Skeletal muscle cell (primary cell): Measurements from ENCODE around the gene SNCAIP.
"Not testable (repeated sequence)": the region's sequence is repeated elsewhere in the genome, so short reads cannot be mapped to it uniquely, and the experiment has no call there.

Source experiments
- DNase-seq: peaks from one replicate; pipeline ENCODE4 v3.0.0-alpha.2; 2010; ENCODE audit warnings: low read depth
- H3K4me3 ChIP-seq: 2 replicates; pipeline ENCODE4 v1.5.1; 2011; ENCODE audit warnings: low read depth, mild to moderate bottlenecking, control low read depth, low read length, moderate library complexity

Gene SNCAIP

DNA sequence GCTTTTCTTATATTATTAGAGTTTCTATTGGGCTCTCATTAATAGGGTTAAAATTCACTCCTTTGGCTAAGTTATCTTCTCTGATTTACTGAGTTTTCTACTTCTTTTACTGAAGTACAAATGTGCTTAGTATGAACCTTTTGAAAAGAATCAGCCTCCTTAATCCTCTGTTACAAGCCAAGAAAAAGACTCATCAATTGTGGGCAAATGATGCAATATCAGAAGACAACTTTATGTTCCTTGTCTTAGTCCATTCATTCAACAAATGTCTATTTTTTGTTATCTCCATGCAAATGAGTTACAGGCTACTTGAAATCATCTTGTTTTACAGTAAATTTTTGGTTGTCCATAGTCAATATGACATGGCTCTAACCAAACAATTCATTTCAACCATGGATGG is 40.3 kb downstream of the SNCAIP start:
- no peak overlapping the region for H3K4me3 ChIP-seq
- peak; percentile 55 for DNase-seq

GRCh38 chr5:122353361-122353760 is 41.3 kb downstream of the SNCAIP start:
- not testable (repeated sequence) for DNase-seq, H3K4me3 ChIP-seq

GRCh38 chr5:122354293-122354692 is 42.3 kb downstream of the SNCAIP start:
- no peak for DNase-seq
- H3K4me3 ChIP-seq: no peak overlapping the region

DNA sequence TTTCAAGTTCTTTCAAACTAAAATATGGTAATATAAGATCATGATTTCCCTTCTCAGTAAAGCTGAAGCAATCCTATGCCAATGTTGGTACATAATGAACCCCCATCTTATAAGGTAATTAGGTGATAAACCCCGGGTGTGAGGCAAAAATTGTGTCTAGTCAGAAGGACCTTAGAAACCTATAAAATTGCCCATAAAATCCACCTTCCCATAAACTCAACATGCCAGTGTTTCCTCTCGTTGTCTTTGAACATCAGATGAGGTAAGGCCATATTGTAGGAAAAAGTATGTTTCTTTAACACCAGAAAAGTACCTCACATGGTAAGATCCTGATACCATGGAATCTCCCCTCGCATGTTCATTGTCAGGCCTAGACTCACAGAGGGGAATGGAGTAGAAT is 43.3 kb downstream of the SNCAIP start:
- no peak overlapping the region for H3K4me3 ChIP-seq
- DNase-seq: no peak

DNA sequence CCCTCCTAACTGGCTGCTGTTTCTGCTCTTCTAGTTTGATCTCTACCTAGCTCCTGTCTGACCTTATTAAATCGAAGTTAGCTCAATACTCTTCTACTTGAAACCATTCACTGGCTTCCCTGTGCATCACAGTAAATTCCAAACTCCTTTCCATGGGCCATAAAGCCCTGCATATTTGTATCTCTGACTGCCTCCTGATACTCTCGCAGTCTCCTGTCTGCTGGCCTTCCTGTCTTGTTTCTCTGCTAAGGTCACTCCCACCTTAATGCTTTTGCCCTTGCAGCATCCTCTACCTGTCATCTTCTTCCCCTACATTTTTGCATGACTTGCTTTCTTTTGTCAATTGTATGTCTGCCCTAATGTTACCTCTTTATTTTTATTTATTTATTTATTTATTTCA is 44.8 kb downstream of the SNCAIP start:
- DNase-seq: no peak
- no peak overlapping the region for H3K4me3 ChIP-seq

DNA sequence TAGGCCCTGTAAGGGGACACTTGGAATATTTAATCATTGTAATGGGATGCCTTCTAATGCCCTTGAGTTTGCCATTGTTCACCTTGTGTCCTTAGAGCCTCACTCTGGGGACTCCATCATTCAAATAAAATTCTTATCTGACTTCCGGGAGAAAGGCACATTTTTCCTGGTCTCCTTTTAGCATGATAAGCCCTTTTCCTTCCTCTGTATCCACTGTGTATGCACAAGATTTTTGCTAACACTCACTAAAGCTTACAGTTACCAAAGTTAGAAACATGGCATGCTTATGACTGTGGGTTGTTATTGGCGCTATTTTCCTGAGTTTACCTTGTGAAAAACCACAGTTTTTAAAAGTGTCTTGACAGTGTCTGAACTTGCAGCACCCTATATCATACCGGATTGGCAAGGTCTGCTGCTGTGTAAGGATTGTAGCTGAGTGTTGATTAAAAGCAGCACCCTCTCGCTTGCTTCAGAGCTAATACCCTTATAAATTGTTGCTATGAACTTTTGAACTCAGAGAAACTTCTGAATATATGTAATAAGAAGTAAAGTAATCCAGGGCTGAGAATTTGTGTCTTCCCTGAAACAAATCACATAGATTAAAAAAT is 46.4 kb downstream of the SNCAIP start:
- no peak overlapping the region for H3K4me3 ChIP-seq
- DNase-seq: no peak

- no peak overlapping the region for H3K4me3 ChIP-seq
- DNase-seq: no peak
Observed at GRCh38 chr5:122362361-122362760, 50.3 kb downstream of the SNCAIP start.

- H3K4me3 ChIP-seq: no peak overlapping the region
- no peak for DNase-seq
Observed at GRCh38 chr5:122363623-122364022, 51.6 kb downstream of the SNCAIP start.

DNA sequence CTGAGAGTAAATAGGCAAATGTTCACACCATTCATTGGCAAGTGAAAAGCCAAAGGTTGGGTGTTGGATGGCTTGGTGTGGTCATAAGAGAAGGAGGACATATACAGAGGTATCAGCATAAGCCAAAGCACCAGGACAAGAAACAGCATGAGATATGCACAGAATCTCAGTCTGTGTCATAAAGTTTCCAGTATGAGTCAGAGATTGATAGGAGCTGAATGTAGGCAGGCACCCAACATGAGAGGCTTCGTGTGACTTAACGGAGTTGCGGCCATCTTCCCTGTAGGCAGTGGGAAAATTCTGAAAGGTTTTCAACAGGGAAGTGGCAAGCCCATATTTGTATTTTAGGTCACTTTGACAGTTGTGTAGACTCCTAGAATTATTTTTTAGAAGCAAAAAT is 54.5 kb downstream of the SNCAIP start:
- no peak overlapping the region for H3K4me3 ChIP-seq
- no peak for DNase-seq

- DNase-seq: no peak
- H3K4me3 ChIP-seq: no peak overlapping the region
Observed at GRCh38 chr5:122367456-122367855, 55.4 kb downstream of the SNCAIP start.

DNA sequence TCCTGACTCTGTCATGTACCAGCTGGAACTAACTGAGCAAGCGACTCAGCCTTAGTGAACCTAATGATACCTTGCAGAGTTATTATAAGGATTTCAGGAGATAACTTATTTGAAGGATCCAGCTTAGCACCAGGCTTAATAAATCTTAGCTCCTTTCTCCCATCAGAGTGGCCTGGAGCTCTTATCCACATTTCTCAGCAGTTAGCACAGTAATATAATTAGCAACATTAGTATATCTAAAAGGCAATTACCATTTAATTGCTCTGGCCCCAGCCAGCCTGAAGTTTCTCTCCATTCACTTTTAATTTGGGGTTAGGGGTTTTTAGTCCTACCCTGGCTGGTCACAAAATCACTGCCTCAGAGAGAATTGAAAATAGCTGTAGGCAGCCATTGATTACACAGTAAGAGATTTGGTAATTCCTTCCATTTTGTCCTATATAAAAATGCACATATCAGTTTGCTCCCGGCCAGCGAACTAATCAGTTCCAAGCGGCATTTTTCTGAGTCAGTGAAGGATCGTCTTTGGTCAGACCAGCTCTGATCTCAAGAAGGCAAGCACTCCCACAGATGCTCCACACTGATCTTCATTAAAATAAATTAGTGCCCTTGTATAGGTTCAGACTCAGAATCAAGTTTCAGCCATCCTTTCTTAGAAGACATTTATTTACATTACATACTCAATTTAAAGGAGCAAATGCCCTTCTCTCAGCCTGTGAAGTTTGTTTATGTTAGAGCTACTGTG is 56.6 kb downstream of the SNCAIP start:
- DNase-seq: no peak

DNA sequence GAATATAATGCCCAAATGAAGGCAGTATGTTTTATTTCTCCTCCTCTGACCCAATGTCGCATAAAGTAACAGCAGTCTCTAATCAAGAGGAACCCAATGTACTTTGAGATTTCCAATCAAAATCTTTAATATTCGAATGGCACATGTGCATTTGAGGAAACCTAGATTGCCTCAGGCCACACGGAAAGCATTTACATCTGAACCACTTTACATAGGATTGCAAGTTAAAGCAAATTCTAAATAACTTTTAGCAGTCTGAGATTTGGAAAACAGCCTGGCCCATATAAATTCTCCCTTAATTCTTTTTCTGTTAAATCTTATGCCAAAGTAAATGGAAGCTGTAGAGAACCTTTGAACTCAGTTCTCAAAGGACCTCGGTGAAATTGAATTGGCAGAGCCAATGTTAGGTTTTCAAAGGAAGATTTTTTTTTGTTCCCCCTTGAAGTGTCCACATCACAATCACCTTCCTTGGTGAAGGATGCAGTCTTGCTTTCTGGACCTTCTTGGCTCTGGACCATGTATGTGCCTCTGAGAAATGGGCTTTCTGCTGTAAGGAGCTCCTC is 57.3 kb downstream of the SNCAIP start:
- DNase-seq: no peak
- H3K4me3 ChIP-seq: no peak overlapping the region

More for the DNA sequence above, 56.6 kb downstream of the SNCAIP start:
- H3K4me3 ChIP-seq: no peak overlapping the region

DNA sequence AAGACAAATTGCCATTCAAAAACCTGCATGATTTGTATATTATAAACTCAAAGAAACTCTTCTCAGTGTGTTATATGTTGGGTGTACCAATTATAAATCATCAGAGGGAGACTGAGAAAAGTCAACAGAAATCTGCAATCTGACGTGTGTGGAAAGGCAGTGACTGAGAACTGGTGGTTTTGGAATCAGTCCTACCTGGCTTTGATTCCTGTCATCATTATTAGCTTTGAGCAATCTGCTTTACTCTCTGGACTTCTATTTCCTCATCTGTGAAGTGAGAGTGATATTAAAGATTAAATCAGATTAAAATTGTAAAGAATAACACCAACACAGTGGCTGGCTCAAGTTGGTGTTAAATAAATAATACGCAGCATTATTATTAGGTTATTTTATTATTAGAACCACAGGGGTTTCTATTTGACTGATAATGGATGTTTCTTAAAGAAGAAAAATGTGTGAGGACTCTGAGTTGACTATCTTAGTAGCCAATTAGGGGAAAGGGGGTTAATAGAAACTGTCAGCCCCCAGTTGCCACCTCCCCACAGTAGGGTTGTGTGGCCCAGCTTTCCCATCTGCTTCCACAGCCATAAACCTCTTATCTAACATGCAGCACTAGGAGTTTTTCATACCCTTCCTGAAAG is 59.6 kb downstream of the SNCAIP start:
- H3K4me3 ChIP-seq: no peak overlapping the region
- no peak for DNase-seq

GRCh38 chr5:122374110-122374509 is 62.1 kb downstream of the SNCAIP start:
- no peak for DNase-seq

GRCh38 chr5:122375801-122376200 is 63.8 kb downstream of the SNCAIP start:
- no peak overlapping the region for H3K4me3 ChIP-seq
- DNase-seq: no peak

More at GRCh38 chr5:122374110-122374509, 62.1 kb downstream of the SNCAIP start:
- H3K4me3 ChIP-seq: no peak overlapping the region

DNA sequence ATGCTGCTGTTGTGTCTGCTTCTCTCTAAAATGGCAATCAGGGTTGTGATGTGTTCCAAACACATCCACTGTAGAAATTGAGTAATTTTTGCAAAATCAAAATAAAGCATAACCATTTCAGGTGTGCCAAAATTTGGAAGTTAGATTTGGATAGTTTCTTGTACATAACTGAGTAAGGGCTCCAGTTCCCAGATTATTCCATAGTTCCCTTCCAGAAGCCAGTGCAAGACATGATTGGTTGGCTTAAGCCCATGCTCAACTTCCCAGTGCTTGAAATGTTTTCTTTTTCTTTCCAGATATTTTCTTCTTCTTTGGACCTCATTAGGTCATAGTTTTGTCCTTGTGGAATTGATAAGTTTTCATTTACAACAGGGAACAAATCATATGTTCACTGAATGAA is 64.2 kb downstream of the SNCAIP start:
- H3K4me3 ChIP-seq: no peak overlapping the region
- DNase-seq: no peak

DNA sequence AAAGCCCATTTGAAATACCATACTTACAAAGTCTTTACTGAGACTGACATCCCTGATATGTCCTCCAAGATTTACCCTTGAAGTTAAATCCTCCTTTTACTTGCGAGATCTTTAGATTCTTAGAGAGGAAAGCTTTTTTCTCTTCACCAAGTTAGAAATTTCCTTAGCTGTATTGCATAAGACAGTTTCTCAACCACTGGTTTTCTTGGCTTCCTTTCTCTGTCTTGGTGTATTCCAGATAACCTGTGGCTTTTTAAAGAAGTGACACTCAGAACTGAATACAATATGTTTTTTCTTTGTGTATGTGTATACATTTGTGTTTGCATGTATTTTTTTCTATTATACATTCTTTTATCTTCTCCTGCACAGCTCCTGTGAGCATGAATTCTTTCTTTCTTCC is 65.0 kb downstream of the SNCAIP start:
- H3K4me3 ChIP-seq: no peak overlapping the region

DNA sequence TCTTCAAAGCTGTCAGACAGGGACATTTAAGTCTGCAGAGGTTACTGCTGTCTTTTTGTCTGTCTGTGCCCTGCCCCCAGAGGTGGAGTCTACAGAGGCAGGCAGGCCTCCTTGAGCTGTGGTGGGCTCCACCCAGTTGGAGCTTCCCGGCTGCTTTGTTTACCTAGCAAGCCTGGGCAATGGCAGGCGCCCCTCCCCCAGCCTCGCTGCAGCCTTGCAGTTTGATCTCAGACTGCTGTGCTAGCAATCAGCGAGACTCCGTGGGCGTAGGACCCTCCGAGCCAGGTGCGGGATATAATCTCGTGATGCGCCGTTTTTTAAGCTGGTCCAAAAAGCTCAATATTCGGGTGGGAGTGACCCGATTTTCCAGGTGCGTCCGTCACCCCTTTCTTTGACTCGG is 70.9 kb downstream of the SNCAIP start:
- H3K4me3 ChIP-seq, DNase-seq: not testable (repeated sequence)

More for the DNA sequence above, 65.0 kb downstream of the SNCAIP start:
- DNase-seq: no peak

DNA sequence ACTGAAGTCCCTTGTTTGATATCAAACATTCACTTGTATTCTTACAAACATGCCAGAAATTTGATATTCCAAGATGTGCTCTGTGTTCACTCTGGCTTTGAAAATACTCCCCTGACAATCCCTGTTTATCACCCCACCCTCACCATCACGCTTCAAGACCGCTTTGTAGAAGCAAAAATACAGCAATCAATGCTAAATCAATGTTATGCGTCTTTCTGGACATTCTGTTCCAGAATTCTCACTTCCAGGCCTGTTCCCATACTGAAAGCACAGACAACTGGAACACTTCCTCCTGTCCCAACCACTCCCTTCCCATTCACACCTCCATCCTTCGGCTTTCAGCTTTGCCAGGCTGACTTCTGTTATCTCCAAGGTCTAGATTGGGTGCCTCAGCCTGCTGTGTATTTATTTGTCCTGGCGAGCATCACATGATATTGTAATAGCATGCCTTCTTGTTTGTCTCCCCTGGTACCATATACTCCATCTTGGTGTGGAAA is 72.8 kb downstream of the SNCAIP start:
- DNase-seq: no peak
- no peak overlapping the region for H3K4me3 ChIP-seq

GRCh38 chr5:122385286-122385685 is 73.2 kb downstream of the SNCAIP start:
- DNase-seq: no peak
- H3K4me3 ChIP-seq: no peak overlapping the region
